CD8-positive, alpha-beta memory T cell (primary cell): ENCODE measurements around the gene FAM89A. TPM values are rescaled to one million over a fixed set of nuclear protein-coding genes. Genes with fewer than 3 reads are reported as not detected.
"Not testable (repeated sequence)": the region's sequence is repeated elsewhere in the genome, so short reads cannot be mapped to it uniquely, and the experiment has no call there.

Experiments used
- CTCF ChIA-PET: fragments of 350-600 bp; sonication (Branson Sonifier 250); formaldehyde crosslinking; loops from one replicate; lab custom pipeline; 2021; ENCODE audit warnings: antibody characterized with exemption; lab: Charles Lee
- POLR2A ChIA-PET: fragments of 350-600 bp; sonication (Branson Sonifier 250); formaldehyde crosslinking; loops from one replicate; lab custom pipeline; 2021; ENCODE audit warnings: antibody characterized with exemption; lab: Charles Lee
- DNase-seq, 5 donors: peaks; one replicate each; pipeline versions ENCODE4 v3.0.0 to v3.0.0-alpha.2; 2020 to 2022; ENCODE audit warnings: mixed read lengths in 1 of 5
- H3K27ac ChIP-seq: one replicate; pipeline ENCODE4 v1.7.0; 2013; ENCODE audit warnings: low read depth, mild to moderate bottlenecking, low read length, moderate library complexity
- H3K27me3 ChIP-seq: 2 replicates; pipeline ENCODE4 v1.7.0; 2013; ENCODE audit warnings: low read length, mild to moderate bottlenecking; ENCODE audit not compliant: insufficient read depth, poor library complexity, severe bottlenecking
- H3K36me3 ChIP-seq: 2 replicates; pipeline ENCODE4 v1.7.0; 2013; ENCODE audit warnings: mild to moderate bottlenecking, low read length, moderate library complexity; ENCODE audit not compliant: insufficient read depth
- H3K4me1 ChIP-seq: 2 replicates; pipeline ENCODE4 v1.7.0; 2013; ENCODE audit warnings: mild to moderate bottlenecking, low read length, moderate library complexity; ENCODE audit not compliant: insufficient read depth
- H3K4me3 ChIP-seq: 2 replicates; pipeline ENCODE4 v1.7.0; 2013; ENCODE audit warnings: mild to moderate bottlenecking, low read length
- H3K9me3 ChIP-seq: 2 replicates; pipeline ENCODE4 v1.7.0; 2013; ENCODE audit warnings: mild to moderate bottlenecking, low read length
- H3K27ac Mint-ChIP-seq, 8 donors: one replicate each; pipeline ENCODE4 v1.8.0; 2020 to 2021; ENCODE audit warnings: mixed read lengths in 8 of 8, mild to moderate bottlenecking in 6 of 8, inconsistent platforms in 3 of 8, moderate library complexity in 3 of 8
- H3K27me3 Mint-ChIP-seq, 2 donors: one replicate each; pipeline ENCODE4 v1.8.0; 2020 to 2021; ENCODE audit warnings: mixed read lengths in 2 of 2, mild to moderate bottlenecking in 1 of 2, moderate library complexity in 1 of 2
- H3K36me3 Mint-ChIP-seq, 3 donors: one replicate each; pipeline ENCODE4 v1.8.0; 2020 to 2021; ENCODE audit warnings: mixed read lengths in 3 of 3, inconsistent platforms in 1 of 3, mild to moderate bottlenecking in 1 of 3
- H3K4me1 Mint-ChIP-seq, 3 donors: one replicate each; pipeline ENCODE4 v1.8.0; 2020 to 2021; ENCODE audit warnings: mixed read lengths in 3 of 3, inconsistent platforms in 1 of 3, mild to moderate bottlenecking in 1 of 3
- H3K4me3 Mint-ChIP-seq, 7 donors: one replicate each; pipeline ENCODE4 v1.8.0; 2020 to 2021; ENCODE audit warnings: mixed read lengths in 7 of 7, mild to moderate bottlenecking in 6 of 7, moderate library complexity in 4 of 7, inconsistent platforms in 2 of 7
- H3K9me3 Mint-ChIP-seq, 5 donors: one replicate each; pipeline ENCODE4 v1.8.0; 2020 to 2022; ENCODE audit warnings: mixed read lengths in 5 of 5, mild to moderate bottlenecking in 3 of 5, moderate library complexity in 2 of 5, inconsistent platforms in 1 of 5
- polyA plus RNA-seq: library from polyadenylated mRNA; unstranded; fragments of 300-500 nt; fragmentation: Illumina TruSeq; gene quantifications from one replicate; pipeline ENCODE4 v1.2.3, GENCODE V29; 2021
- total RNA-seq, 2 experiments: library from RNA; stranded (reverse); gene quantifications; one replicate each; pipeline ENCODE4 v1.2.3, GENCODE V29; 2021

Gene FAM89A
- total and polyA plus RNA-seq, 3 experiments from 2014 or later: 10.5 to 14.8 (median 12.1) TPM

DNA sequence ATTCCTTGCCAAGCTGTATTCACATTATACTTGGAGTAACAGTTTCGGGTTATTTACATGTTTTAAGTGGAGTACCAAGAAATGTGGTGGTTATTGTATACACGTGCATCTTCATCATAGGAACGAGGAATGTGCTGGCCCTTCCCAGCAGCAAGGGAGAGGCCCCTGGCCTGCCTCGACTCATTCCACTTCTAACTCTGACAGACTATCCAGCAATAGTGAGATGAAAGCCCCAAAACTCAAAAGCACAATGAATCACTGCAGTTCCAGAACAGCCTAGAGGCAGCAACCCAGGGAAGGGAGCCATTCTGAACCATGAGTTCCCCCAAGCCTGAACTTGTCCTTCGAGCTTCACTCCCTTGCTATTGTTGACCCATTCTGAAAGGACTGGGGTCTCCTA is 23.1 kb downstream of the FAM89A start:
- Histone ChIP-seq H3K27me3 (no peaks in the 10 kb centered on the region), H3K27ac (no peak overlapping the region), H3K9me3 (no peaks in the 10 kb centered on the region), H3K4me3 (no peak overlapping the region), H3K4me1 (no peaks in the 10 kb centered on the region), H3K36me3 (no peaks in the 10 kb centered on the region)
- H3K9me3 Mint-ChIP-seq: no peaks in the 10 kb centered on the region
- CTCF ChIA-PET: no interaction called here
- peaks cover 0 to 7% (median 2%) of the 10 kb centered on the region in 3 donors for H3K36me3 Mint-ChIP-seq
- H3K4me1 Mint-ChIP-seq: peaks cover 0 to 6% (median 3%) of the 10 kb centered on the region in 3 donors
- DNase-seq: no peak
- no peak overlapping the region for H3K4me3 Mint-ChIP-seq
- peak overlapping the region in 1 of 8 donors; percentile 28 for H3K27ac Mint-ChIP-seq
- H3K27me3 Mint-ChIP-seq: no peaks in the 10 kb centered on the region
- POLR2A ChIA-PET: no interaction called here

- Mint-ChIP-seq H3K27me3 (no peaks in the 10 kb centered on the region), H3K4me1 (peaks cover 0 to 6% (median 3%) of the 10 kb centered on the region in 3 donors), H3K27ac (peak overlapping the region in 1 of 8 donors; percentile 4), H3K4me3 (no peak overlapping the region), H3K36me3 (peaks cover 0 to 7% (median 0%) of the 10 kb centered on the region in 3 donors), H3K9me3 (no peaks in the 10 kb centered on the region)
- POLR2A ChIA-PET: no interaction called here
- H3K36me3 ChIP-seq: no peaks in the 10 kb centered on the region
- H3K4me3 ChIP-seq: no peak overlapping the region
- no peak overlapping the region for H3K27ac ChIP-seq
- no peak for DNase-seq
- no peaks in the 10 kb centered on the region for H3K27me3 ChIP-seq
- CTCF ChIA-PET: no interaction called here
- no peaks in the 10 kb centered on the region for H3K4me1 ChIP-seq
- H3K9me3 ChIP-seq: no peaks in the 10 kb centered on the region
Measured at GRCh38 chr1:231016234-231016633, 23.8 kb downstream of the FAM89A start.

DNA sequence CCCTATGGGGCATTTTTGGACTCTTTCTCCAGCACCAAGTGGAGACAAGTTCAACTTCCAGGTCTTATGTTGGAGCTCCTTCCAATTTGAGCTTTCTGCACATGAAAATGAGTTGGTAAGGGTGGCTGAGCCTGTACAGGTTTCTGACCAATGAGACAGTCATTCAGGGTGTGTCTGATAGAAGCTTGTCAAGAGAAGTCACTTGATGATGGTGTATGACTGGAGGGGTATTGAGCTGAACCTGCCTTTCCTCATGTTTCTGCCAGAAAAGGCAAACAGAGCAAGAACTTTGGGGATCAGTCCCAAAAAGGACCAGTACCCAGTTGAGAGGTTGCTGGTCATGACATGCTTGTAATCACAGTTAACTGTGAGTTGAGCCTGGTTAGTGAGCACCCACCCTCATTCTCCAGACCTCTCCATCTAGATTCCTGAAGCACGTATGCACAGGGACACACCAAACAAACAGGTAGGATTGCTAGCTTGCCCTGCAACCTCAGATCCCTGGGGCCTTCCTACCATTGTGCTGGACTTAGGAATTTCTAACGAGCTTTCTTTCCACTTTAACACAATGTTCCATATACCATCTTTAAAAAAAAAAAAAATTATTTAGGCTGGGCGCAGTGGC is 26.6 kb downstream of the FAM89A start:
- no peaks in the 10 kb centered on the region for H3K27me3 Mint-ChIP-seq
- no peak overlapping the region for H3K4me3 Mint-ChIP-seq
- no peaks in the 10 kb centered on the region for H3K27me3 ChIP-seq
- DNase-seq: no peak
- H3K9me3 Mint-ChIP-seq: peaks cover 0 to 2% (median 0%) of the 10 kb centered on the region in 5 donors
- H3K4me1 ChIP-seq: no peaks in the 10 kb centered on the region
- ChIA-PET CTCF (no interaction called here), POLR2A (no interaction called here)
- no peaks in the 10 kb centered on the region for H3K4me1 Mint-ChIP-seq
- H3K27ac ChIP-seq: no peak overlapping the region
- H3K4me3 ChIP-seq: no peak overlapping the region
- peaks cover 0 to 2% (median 0%) of the 10 kb centered on the region in 3 donors for H3K36me3 Mint-ChIP-seq
- H3K27ac Mint-ChIP-seq: no peak overlapping the region
- H3K9me3 ChIP-seq: no peaks in the 10 kb centered on the region
- no peaks in the 10 kb centered on the region for H3K36me3 ChIP-seq

DNA sequence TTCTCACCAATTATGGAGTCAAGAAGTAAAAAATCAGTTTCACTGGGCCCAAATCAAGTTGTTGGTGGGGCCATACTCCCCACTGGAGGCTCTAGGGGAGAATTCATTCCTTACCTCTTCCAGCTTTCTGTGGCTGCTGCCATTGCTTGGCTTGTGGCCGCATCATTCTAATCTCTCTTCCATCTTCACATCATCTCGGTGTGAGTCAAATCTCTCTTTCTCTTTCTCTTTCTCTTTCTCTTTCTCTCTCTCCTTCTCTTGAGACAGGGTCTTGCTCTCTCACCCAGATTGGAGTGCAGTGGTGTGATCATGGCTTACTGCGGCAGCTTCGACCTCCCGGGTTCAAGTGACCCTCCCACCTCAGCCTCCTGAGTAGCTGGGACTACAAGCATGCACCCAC is 28.1 kb downstream of the FAM89A start:
- Mint-ChIP-seq H3K9me3 (peaks cover 0 to 11% (median 9%) of the 10 kb centered on the region in 5 donors), H3K27ac (no peak overlapping the region), H3K4me1 (no peaks in the 10 kb centered on the region), H3K4me3 (no peak overlapping the region), H3K36me3 (peaks cover 0 to 9% (median 0%) of the 10 kb centered on the region in 3 donors), H3K27me3 (no peaks in the 10 kb centered on the region)
- H3K27ac ChIP-seq: no peak overlapping the region
- POLR2A ChIA-PET: no interaction called here
- no peaks in the 10 kb centered on the region for H3K27me3 ChIP-seq
- H3K4me3 ChIP-seq: no peak overlapping the region
- H3K4me1 ChIP-seq: no peaks in the 10 kb centered on the region
- CTCF ChIA-PET: no interaction called here
- no peak for DNase-seq
- no peaks in the 10 kb centered on the region for H3K36me3 ChIP-seq
- H3K9me3 ChIP-seq: no peaks in the 10 kb centered on the region

DNA sequence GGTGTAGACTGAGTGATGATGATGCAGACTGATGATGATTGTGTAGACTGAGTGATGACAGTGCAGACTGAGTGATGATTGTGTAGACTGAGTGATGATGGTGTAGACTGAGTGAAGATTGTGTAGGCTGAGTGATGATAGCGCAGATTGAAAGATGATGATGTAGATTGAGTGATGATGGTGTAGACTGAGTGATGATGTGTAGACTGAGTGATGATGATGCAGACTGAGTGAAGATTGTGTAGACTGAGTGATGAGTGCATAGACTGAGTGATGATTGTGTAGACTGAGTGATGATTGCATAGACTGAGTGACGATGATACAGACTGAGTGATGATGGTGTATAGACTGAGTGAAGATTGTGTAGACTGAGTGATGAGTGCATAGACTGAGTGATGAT is 28.7 kb downstream of the FAM89A start:
- Histone ChIP-seq H3K27me3 (no peaks in the 10 kb centered on the region), H3K9me3 (no peaks in the 10 kb centered on the region), H3K4me3 (no peak overlapping the region), H3K36me3 (no peaks in the 10 kb centered on the region), H3K27ac (no peak overlapping the region), H3K4me1 (no peaks in the 10 kb centered on the region)
- Mint-ChIP-seq H3K9me3 (peaks cover 4 to 17% (median 15%) of the 10 kb centered on the region in 5 donors), H3K27ac (no peak overlapping the region), H3K4me1 (no peaks in the 10 kb centered on the region), H3K27me3 (no peaks in the 10 kb centered on the region), H3K4me3 (no peak overlapping the region), H3K36me3 (peaks cover 0 to 15% (median 0%) of the 10 kb centered on the region in 3 donors)
- DNase-seq: no peak
- ChIA-PET CTCF (no interaction called here), POLR2A (no interaction called here)

GRCh38 chr1:231007535-231007934 is 32.5 kb downstream of the FAM89A start:
- H3K9me3 Mint-ChIP-seq: peaks cover 28 to 55% (median 53%) of the 10 kb centered on the region in 5 donors

GRCh38 chr1:231001892-231002291 is 38.2 kb downstream of the FAM89A start:
- no peaks in the 10 kb centered on the region for H3K27me3 ChIP-seq
- no peaks in the 10 kb centered on the region for H3K4me1 ChIP-seq
- H3K4me3 Mint-ChIP-seq: no peak overlapping the region
- no peak overlapping the region for H3K4me3 ChIP-seq
- H3K4me1 Mint-ChIP-seq: no peaks in the 10 kb centered on the region
- H3K36me3 Mint-ChIP-seq: peaks cover 13 to 52% (median 22%) of the 10 kb centered on the region in 3 donors
- DNase-seq: no peak
- peaks cover 31 to 44% (median 44%) of the 10 kb centered on the region in 5 donors for H3K9me3 Mint-ChIP-seq
- CTCF ChIA-PET: no interaction called here
- no peak overlapping the region for H3K27ac ChIP-seq
- peaks cover 27% of the 10 kb centered on the region for H3K36me3 ChIP-seq
- POLR2A ChIA-PET: interaction anchor here (0.6 kb wide), 1 partner anchor 1558 kb away, joined by 5 read pairs; no protein-coding TSS in a partner anchor
- H3K27ac Mint-ChIP-seq: no peak overlapping the region
- peaks cover 0 to 2% of the 10 kb centered on the region in 2 donors for H3K27me3 Mint-ChIP-seq
- H3K9me3 ChIP-seq: no peaks in the 10 kb centered on the region

More at GRCh38 chr1:231007535-231007934, 32.5 kb downstream of the FAM89A start:
- DNase-seq, H3K4me1 ChIP-seq, H3K27me3 Mint-ChIP-seq, H3K4me3 ChIP-seq, POLR2A ChIA-PET, H3K4me3 Mint-ChIP-seq, H3K27ac Mint-ChIP-seq, H3K36me3 ChIP-seq, H3K27ac ChIP-seq, CTCF ChIA-PET, H3K9me3 ChIP-seq, H3K4me1 Mint-ChIP-seq, H3K27me3 ChIP-seq: not testable (repeated sequence)
- peaks cover 4 to 53% (median 9%) of the 10 kb centered on the region in 3 donors for H3K36me3 Mint-ChIP-seq

GRCh38 chr1:231000639-231001038 is 39.4 kb downstream of the FAM89A start:
- no peaks in the 10 kb centered on the region for H3K4me1 Mint-ChIP-seq
- H3K4me3 Mint-ChIP-seq: no peak overlapping the region
- no peak for DNase-seq
- peaks cover 19 to 40% (median 30%) of the 10 kb centered on the region in 3 donors for H3K36me3 Mint-ChIP-seq
- H3K36me3 ChIP-seq: peaks cover 32% of the 10 kb centered on the region
- H3K27me3 ChIP-seq: no peaks in the 10 kb centered on the region
- no peaks in the 10 kb centered on the region for H3K9me3 ChIP-seq
- H3K27ac ChIP-seq: no peak overlapping the region
- H3K4me1 ChIP-seq: no peaks in the 10 kb centered on the region
- POLR2A ChIA-PET: no interaction called here
- CTCF ChIA-PET: no interaction called here
- peaks cover 20 to 32% (median 31%) of the 10 kb centered on the region in 5 donors for H3K9me3 Mint-ChIP-seq
- H3K27me3 Mint-ChIP-seq: peaks cover 0 to 2% of the 10 kb centered on the region in 2 donors
- H3K27ac Mint-ChIP-seq: no peak overlapping the region
- no peak overlapping the region for H3K4me3 ChIP-seq
